NCI-H187 (cell line): ENCODE measurements around the gene CAPS.
"Not testable (repeated sequence)": the region's sequence is repeated elsewhere in the genome, so short reads cannot be mapped to it uniquely, and the experiment has no call there.

Source experiments
- DNase-seq, 2 experiments: peaks; one replicate each; lab custom pipeline; 2025; lab: John Stamatoyannopoulos, UW

The CAPS gene

DNA sequence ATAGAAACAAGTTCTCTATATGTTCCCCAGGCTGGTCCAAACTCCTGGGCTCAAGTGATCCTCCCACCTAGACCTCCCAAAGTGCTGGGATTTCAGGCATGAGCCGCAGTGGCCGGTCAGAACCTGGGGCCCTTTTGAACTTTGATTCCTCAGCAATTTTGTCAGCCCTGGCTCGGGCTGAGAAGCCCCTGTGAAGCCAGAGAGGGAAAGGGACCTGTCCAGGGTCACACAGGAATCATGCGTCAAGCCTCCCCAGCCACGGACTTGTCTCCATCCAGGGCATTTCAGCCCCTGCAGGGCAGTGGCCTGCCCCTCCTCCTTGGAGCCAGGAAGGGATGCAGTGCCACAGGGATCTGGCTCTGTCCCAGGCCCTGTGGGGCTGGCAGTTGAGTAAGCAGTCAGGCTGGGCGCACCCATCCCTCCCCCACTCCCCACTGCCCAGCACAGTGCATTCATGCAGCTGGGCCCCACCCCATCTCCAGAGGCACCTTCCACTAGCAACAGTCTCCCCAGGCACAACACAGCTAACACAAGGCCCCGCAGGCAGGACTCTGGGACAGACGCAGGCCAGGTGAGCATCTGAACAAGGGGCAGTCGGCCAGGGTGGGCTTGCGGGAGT, at the start of gene CAPS:
TSS of gene CAPS (plus strand) at position 516 of the 619 bp plus-strand sequence. CDS start 153 bp downstream, outside the sequence.
- no peak for DNase-seq

DNA sequence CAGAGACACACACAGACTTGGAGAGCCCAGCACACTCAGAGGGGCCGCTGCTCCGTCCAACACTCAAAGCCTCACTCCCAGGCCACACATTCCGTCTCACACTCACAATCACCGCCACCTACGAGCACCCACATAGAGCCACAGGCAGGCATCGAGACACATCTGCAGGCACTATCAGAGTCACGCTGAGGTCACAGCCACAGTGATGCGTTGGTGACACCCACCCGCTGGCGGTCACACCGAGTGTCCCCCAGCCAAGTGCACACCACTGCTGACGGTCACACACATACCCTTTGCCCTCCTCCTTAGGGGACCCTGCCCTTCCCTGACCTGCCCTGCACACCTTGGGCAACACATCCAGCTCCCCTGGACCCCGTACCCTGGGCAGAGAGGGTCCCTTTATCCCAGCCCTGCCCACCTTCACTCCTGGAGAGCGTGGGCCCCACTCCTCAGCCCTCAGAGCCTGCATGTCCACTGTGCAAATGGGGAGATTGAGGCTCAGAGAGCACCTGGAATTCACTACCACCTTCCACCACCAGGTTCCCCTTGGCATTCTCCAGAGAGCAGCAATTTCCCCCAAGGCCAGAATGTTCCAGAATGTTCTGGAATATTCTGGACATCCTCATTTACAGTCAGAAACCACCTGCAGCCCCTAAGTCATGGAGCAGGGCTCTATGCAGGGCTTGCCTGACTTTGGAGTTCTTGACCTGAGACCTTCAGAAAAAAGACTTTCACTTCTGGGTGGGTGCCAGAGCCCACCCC, 49.1 kb upstream of the CAPS start:
- no peak for DNase-seq

DNA sequence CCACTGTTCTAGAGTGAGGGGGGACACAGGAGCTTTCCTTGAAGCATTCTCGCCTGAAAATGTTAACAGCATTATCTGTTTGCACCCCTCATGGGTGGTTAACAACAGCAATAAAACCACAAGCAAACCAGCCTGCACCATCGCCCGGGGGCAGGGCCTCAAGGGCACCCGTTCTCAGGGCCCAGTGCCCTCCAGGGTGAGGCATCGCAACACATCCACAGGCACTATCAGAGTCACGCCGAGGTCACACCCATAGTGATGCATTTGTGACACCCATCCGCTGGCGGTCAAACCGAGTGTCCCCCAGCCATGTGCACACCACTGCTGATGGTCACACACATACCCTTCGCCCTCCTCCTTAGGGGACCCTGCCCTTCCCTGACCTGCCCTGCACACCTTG, 48.3 kb upstream of the CAPS start:
- no peak for DNase-seq

DNA sequence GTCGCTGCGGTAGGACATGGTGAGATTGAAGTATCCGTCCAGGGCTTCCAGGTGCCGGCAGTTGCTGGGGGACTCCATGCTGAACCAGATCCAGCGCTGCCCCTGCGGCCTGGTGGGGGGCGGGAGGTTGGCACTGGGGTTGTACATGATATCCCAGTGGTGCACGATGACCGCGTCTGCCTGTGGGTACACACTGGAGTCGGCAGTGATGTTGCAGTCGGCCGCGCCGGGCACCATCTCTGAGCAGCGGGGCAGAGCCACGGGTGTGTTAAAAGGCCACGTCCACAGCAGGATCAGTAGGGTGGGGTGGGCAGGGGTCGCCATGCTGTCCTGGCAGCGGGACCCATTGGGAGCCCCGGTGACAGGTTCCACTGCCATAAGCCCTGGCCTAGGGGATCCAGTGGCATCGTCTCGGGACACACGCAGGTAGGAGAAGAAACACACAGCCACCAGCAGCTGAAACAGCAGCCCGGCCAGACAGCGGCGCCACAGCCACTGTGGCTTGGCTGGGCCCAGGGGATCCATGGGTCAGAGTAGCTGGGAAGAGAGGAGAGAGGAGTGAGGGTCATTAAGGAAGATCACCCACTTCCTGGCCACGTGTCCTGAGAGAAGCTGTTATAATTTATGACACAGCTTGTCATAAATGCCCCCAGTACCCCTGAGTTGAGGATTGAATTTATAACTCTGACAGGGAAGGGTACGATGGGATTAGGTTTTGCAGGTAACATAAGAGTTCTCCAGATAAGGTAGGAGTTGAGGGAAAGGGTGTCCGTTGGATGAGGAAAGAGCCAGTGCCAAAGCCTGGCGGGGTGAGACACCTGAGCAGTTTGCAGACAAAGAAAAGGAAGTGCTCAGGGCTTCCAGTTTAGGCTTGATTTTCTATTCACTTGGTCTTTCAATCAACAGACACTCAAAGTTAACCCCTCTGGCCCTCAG, 46.6 kb upstream of the CAPS start:
- no peak for DNase-seq

DNA sequence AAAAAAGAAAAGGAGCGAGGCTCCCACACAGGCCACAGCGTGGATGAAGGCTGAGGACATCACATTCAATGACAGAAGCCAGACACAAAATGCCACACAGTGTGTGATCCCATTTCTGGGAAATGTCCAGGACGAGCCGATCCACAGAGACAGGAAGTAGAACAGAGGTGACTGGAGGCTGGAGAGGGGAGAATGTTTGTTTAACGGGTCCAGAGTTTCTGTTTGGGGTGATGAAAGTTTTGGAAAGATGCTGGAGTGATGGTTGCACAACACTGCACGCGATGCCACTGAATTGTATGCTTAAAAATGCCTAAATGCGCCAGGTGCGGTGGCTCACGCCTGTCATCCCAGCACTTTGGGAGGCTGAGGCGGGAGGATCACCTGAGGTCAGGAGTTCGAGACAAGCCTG, 43.1 kb upstream of the CAPS start:
- DNase-seq, result no peak

DNA sequence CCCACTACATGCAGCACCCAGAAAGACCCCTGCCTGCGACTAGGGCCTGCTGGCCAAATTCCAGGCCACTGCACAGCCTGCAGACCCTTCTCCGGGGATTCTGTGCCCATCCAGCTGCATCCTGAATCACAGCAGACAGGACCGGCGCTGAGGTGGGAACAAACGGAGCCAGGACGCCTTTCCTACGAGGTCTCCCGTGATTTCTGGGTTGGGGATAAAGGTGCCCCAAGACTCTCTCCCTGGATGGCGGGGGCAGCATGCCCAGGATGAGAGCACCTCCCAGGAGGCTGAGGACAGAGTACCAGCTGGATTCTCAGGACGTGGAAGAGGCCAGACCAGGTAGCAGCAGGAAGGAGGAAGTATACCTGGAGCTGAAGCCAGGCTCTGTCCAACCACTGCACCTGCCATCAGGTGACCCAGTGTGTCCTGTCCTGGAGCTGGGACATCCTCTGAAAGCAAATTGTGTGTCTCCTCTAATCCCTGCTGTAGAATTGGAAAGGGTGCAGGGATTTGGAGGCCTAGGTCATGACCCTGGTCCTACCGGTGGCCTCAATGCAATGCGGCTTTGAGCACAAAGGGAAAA, 40.3 kb upstream of the CAPS start:
- no peak for DNase-seq

DNA sequence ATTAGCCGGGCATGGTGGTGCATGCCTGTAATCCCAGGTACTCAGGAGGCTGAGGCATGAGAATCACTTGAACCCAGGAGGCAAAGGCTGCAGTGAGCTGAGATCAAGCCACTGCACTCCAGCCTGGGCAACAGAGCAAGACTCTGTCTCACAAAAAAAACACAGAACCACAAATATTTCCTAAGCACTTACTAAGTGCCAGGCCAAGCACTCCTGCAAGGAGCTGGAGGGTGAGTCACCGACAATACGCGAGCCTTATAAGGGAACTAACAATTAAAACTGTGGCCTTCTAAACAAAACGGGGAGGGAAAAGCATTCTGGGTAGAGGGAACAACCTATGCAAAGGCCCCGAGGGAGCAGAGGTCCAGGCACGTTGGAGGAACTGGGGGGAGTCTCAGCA, 39.6 kb upstream of the CAPS start:
- not testable (repeated sequence) for DNase-seq

DNA sequence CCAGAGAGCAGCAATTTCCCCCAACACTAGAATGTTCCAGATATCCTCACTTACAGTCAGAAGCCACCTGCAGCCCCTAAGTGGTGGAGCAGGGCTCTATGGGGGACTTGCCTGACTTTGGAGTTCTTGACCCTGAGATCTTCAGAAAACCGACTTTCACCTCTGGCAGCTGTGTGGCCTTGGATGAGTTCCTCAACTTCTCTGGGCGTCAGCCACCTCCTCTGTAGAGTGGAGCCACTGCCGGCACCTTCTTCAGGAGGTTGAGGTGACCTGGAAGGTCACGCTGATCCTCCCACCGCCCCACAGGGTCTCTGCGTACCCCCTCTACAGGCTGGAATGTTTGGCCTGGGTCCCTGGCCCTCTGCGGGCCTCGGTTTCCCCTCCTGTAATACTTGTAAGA, 36.6 kb upstream of the CAPS start:
- DNase-seq, result no peak

DNA sequence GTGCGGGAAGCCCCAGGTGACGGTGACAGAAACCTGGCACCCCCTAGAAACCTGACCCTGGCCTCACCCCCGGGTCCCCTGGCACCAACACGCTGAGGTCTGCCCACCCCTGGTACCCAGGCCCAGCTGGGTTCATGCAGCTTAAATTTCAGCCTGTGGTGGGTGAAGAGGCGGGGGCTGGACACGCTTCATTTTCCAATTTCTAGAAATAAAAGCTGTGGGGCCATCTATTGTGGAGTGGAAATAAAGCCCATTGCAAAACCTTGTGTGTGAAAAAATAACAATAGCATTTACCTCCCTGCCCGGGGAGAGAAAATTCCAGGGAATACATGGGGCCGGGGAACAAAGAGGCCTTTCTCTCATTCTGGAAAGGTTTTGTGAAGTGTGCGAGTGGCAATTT, 36.2 kb upstream of the CAPS start:
- DNase-seq, result no peak

DNA sequence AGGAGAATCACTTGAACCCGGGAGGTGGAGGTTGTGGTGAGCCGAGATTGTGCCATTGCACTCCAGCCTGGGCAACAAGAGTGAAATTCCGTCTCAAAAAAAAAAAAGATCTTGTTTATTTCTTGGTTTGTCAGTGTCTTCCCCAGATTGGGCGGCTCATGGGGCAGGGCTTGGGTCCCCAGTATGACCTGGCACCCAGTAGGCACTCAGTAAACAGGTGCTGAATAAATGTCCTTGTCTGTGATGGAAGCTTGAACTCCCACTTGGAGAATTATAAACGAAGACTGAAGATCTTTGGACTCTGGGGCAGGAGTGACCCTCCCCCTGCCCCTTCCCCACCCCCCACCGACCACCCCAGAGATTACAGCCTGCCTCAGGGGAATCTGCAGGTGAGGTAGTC, 33.9 kb upstream of the CAPS start:
- DNase-seq, result no peak

DNA sequence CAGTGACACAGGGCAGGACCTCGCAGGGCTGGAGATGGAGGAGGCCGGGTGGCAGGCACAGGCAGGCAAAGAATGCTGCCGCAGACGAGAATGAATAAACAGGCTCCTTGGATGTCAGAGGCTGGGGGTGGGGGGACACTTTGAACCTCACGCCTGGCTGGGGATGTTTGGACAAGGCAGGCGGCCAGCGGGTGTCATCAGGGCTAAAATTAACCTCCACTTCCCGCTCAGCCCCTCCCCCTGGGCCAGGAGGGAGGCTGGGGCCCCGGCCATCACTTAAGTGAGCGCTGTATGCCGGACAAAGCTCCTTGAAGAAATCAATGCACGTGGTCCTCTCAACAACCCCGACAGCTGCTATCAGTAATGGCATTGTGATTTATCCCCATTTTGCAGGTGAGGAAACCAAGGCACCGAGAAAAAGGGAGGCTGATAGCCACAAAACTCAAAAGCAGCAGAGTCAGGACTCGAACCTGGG, 33.4 kb upstream of the CAPS start:
- DNase-seq, result no peak

DNA sequence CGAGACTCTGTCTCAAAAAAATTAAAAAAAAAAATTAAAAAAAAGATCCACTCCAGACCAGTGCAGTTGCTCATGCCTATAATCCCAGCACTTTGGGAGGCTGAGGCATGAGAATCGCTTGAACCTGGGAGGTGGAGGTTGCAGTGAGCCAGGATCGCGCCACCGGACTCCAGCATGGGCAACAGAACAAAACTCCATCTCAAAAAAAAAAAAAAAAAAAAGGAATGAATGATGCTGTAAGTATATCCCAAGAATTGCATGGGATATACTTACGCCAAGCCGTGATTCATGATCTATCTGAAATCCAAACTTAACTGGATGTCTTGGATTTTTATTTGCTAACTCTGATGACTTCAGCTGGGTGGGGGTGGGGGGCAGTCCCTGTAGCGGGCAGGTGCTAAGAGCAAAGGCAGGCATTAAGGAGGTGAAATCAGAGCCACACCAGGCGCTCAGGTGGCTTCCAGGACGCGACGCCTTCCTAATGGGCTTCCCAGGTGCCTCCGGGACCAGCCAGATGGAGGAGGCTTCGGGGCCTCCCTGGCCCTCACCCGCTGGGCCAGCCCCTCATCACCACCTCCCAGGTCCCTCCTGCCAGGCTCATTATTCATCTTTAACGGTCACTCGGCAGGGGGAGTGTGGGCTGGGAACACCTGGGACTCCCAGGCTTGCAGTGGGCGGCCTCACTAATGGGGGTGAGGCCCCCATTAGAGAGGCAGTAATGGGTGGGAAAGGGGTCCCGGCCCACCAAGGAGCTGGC, 32.3 kb upstream of the CAPS start:
- DNase-seq, result no peak

DNA sequence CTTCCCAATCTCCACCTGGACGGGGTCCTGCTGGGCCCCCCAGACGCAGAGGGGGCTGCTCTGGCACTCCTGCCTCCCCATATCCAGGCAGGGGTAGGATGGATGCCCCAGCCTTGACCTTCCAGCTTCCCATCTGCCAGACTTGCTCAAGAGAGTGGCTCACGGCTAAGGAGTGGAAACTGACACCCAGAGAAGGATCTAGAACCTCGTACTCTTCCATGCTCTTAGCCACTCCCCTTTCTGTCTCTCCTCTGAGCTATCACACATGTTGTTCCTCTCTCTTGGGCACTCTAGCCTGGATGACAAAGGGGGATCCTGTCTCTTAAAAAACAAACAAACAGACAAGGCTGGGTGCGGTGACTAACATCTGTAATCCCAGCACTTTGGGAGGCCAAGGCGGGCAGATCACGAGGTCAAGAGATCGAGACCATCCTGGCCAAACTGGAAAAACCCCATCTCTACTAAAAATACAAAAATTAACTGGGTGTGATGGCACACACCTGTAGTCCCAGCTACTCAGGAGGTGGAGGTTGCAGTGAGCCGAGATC, 31.6 kb upstream of the CAPS start:
- DNase-seq, result no peak

DNA sequence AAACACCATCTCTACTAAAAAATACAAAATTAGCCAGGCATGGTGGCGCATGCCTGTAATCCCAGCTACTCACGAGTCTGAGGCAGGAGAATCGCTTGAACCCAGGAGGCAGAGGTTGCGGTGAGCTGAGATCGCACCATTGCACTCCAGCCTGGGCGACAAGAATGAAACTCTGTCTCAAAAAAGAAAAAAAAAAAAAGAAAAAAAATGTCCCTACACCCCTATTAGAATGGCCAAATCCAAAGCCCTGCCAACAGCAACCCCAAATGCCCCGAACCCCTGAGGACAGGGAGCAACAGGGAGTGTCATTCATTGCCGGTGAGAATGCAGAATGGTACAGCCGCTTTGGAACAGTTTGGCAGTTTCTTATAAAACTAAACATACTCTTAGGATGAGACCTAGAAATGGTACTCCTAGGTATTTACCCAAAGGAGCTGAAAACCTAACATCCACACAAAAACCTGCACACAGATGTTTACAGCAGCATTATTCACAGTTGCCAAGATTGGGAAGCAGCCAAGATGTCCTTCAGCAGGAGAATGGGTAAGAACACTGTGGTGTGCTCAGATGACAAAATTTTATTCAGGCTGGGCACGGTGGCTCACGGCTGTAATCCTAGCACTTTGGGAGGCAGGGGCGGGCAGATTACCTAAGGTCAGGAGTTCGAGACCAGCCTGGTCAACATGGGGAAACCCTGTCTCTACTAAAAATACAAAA, 30.7 kb upstream of the CAPS start:
- not testable (repeated sequence) for DNase-seq

DNA sequence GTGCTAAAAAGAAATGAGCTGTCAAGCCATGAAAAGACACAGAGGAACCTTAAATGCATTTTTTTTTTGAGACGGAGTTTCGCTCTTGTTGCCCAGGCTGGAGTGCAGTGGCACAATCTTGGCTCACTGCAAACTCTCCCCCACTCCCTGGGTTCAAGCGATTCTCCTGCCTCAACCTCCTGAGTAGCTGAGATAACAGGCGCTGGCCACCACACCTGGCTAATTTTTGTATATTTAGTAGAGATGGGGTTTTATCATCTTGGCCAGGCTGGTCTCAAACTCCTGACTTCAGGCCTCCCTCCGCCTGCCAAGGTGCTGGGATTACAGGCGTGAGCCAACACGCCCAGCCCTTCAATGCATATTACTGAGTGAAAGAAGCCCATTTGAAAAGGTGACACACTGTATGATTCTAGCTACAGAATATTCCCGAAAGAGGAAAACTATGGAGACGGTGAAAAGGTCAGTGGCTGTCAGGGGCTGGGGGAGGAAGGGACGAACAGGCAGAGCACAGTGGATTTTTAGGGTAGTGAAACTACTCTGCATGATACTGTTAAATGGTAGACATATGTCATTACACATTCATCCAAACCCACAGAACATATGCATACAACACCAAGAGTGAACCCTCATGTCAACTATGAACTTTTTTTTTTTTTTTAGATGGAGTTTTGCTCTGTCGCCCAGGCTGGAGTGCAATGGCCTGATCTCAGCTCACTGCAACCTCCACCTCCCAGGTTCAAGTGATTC, 29.8 kb upstream of the CAPS start:
- DNase-seq, result not testable (repeated sequence)

DNA sequence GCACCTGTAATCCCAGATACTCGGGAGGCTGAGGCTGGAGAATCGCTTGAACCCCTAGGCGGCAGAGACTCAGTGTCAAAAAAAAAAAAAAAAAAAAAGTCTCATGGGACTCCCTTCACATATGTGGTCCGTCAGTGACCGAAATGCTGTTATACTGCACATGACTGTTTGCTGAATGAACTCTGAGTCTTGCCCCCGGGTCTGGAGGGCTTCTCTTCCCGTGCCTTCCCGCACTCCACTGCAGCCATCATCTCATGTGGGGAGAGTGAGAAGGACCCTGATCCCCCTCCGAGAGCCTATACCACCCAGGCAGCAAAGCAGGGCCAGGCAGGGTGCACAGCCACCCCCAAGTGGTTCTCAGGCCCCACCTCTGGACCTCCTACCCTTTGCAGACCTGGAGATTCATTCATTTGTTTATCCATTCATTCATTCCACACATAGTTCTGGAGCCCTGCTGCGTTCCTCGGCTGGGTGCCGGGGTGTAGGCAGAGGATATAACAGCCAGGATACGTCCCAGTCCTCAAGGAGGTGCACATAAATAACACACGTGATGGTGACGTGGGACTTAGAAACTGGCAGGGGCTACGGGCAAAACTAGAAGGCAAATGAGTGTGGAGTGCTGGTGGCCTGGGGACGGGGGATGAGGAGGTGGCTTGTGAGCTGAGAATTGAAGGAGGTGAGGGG, 24.6 kb upstream of the CAPS start:
- DNase-seq, result no peak

DNA sequence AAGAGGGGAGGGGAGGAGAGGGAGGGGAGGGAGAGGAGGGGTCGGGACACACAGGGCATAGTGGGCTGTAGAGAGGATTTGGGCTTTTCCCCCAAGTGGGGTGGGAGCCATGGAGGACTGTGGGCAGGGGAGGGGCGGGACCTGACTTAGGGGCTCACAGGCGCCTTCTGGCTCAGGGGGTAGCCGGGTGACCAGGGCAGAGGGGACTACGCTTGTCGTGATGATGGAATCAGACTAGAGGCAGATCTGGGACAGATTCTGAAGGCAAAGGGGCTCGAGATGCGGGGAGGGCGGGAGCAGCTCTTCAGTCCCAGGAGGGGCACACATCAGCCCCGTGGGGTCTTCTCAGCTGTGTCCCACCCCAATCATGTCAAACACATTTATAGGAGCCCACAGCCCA, 24.0 kb upstream of the CAPS start:
- DNase-seq, result no peak

DNA sequence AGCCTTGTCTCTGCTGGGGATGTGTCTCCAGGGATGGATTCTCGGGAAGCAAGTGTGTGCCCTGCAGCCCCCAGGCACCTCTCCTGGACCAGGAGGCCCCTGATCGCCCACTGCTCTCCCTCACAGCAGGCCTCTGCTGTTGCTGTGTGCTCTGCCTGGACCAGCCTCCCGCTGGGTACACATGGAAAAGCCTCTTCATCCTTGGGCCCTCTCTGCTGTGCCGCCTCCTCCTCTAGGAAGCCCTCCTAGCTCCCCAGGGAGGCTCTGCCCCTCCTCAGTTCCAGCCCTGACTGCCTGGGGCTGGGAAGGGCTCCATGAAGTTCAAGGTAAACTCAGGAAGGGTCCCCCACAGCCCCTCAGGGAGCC, 22.5 kb upstream of the CAPS start:
- no peak for DNase-seq
